ENCODE data around the gene TBATA. TPM values are rescaled to one million over a fixed set of nuclear protein-coding genes. Genes with fewer than 3 reads are reported as not detected.

Gene TBATA
- total and polyA plus RNA-seq, 4 donors = not detected

DNA sequence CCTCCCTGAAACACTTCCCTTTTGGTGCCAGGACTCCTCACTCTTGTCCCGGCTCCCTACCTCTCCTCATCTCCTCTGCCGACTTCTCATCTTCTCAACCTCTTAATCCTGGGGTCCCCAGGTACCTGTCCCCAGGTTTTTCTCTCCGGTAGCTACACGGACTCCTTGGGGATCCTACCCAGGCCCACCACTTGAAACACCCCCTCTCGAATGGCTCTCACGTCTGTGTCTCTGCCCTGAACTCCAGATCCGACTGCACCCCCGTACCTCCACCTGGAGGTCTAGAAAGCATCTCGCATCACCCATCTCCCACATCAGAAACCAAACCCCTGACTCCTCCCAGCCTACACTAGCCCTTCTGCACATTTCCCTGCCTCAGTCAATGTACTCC is 4.8 kb downstream of the TBATA start:
- 94% methylated on average over 9 of the region's 9 CpGs for WGBS

More for the DNA sequence above, 4.8 kb downstream of the TBATA start:
- no peaks in the 10 kb centered on the region for H3K4me1 ChIP-seq (ENCODE audit: control insufficient read depth in 4 of 4, insufficient read depth in 4 of 4, low read length in 3 of 4)
- H3K27ac ChIP-seq (ENCODE audit: low read depth in 1 of 2, low read length in 2 of 2) = no peak overlapping the region
- no peak overlapping the region for H3K4me3 ChIP-seq (ENCODE audit: low read depth in 1 of 3, low read length in 3 of 3)
- DNase-seq (ENCODE audit: low spot score) = no peak
- no peaks in the 10 kb centered on the region for H3K27me3 ChIP-seq (ENCODE audit: control insufficient read depth in 4 of 4, insufficient read depth in 4 of 4, low read length in 3 of 4)
- no peak for TF ChIP-seq FOXA1 (IDR thresholded peaks at IDR 0.05)
- TF ChIP-seq, protein P1, sequence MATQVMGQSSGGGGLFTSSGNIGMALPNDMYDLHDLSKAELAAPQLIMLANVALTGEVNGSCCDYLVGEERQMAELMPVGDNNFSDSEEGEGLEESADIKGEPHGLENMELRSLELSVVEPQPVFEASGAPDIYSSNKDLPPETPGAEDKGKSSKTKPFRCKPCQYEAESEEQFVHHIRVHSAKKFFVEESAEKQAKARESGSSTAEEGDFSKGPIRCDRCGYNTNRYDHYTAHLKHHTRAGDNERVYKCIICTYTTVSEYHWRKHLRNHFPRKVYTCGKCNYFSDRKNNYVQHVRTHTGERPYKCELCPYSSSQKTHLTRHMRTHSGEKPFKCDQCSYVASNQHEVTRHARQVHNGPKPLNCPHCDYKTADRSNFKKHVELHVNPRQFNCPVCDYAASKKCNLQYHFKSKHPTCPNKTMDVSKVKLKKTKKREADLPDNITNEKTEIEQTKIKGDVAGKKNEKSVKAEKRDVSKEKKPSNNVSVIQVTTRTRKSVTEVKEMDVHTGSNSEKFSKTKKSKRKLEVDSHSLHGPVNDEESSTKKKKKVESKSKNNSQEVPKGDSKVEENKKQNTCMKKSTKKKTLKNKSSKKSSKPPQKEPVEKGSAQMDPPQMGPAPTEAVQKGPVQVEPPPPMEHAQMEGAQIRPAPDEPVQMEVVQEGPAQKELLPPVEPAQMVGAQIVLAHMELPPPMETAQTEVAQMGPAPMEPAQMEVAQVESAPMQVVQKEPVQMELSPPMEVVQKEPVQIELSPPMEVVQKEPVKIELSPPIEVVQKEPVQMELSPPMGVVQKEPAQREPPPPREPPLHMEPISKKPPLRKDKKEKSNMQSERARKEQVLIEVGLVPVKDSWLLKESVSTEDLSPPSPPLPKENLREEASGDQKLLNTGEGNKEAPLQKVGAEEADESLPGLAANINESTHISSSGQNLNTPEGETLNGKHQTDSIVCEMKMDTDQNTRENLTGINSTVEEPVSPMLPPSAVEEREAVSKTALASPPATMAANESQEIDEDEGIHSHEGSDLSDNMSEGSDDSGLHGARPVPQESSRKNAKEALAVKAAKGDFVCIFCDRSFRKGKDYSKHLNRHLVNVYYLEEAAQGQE (IDR thresholded peaks at IDR 0.05) = no peak
- TF ChIP-seq, protein P2, sequence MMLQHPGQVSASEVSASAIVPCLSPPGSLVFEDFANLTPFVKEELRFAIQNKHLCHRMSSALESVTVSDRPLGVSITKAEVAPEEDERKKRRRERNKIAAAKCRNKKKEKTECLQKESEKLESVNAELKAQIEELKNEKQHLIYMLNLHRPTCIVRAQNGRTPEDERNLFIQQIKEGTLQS (IDR thresholded peaks at IDR 0.05) = no peak
- no peak for TF ChIP-seq HNF4G (IDR thresholded peaks at IDR 0.05)
- TF ChIP-seq GABPA (IDR thresholded peaks at IDR 0.05 in 1 of 2, conservative IDR thresholded peaks at IDR 0.05 in 1 of 2) = no peak
- TF ChIP-seq RAD21 (IDR thresholded peaks at IDR 0.05) = no peak
- TF ChIP-seq HNF4A (conservative IDR thresholded peaks at IDR 0.05) = no peak
- TF ChIP-seq NR2F2 (IDR thresholded peaks at IDR 0.05) = no peak
- TF ChIP-seq, protein P3, sequence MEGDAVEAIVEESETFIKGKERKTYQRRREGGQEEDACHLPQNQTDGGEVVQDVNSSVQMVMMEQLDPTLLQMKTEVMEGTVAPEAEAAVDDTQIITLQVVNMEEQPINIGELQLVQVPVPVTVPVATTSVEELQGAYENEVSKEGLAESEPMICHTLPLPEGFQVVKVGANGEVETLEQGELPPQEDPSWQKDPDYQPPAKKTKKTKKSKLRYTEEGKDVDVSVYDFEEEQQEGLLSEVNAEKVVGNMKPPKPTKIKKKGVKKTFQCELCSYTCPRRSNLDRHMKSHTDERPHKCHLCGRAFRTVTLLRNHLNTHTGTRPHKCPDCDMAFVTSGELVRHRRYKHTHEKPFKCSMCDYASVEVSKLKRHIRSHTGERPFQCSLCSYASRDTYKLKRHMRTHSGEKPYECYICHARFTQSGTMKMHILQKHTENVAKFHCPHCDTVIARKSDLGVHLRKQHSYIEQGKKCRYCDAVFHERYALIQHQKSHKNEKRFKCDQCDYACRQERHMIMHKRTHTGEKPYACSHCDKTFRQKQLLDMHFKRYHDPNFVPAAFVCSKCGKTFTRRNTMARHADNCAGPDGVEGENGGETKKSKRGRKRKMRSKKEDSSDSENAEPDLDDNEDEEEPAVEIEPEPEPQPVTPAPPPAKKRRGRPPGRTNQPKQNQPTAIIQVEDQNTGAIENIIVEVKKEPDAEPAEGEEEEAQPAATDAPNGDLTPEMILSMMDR (IDR thresholded peaks at IDR 0.05; ENCODE audit: low read depth, low read length, missing input control) = no peak
- no peak for TF ChIP-seq JUND (IDR thresholded peaks at IDR 0.05)
- TF ChIP-seq, protein P4, sequence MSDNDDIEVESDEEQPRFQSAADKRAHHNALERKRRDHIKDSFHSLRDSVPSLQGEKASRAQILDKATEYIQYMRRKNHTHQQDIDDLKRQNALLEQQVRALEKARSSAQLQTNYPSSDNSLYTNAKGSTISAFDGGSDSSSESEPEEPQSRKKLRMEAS (IDR thresholded peaks at IDR 0.05) = no peak
- no peak for TF ChIP-seq YY1 (IDR thresholded peaks at IDR 0.05)
- TF ChIP-seq EGR1 (IDR thresholded peaks at IDR 0.05; ENCODE audit: low read depth in 2 of 2) = no peak
- no peak for TF ChIP-seq RXRA (IDR thresholded peaks at IDR 0.05)
- TF ChIP-seq TAF1 (conservative IDR thresholded peaks at IDR 0.05) = no peak
- no peak for TF ChIP-seq FOXA2 (IDR thresholded peaks at IDR 0.05)
- TF ChIP-seq, protein P5, sequence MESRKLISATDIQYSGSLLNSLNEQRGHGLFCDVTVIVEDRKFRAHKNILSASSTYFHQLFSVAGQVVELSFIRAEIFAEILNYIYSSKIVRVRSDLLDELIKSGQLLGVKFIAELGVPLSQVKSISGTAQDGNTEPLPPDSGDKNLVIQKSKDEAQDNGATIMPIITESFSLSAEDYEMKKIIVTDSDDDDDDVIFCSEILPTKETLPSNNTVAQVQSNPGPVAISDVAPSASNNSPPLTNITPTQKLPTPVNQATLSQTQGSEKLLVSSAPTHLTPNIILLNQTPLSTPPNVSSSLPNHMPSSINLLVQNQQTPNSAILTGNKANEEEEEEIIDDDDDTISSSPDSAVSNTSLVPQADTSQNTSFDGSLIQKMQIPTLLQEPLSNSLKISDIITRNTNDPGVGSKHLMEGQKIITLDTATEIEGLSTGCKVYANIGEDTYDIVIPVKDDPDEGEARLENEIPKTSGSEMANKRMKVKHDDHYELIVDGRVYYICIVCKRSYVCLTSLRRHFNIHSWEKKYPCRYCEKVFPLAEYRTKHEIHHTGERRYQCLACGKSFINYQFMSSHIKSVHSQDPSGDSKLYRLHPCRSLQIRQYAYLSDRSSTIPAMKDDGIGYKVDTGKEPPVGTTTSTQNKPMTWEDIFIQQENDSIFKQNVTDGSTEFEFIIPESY (IDR thresholded peaks at IDR 0.05) = no peak
- no peak for TF ChIP-seq SP1 (IDR thresholded peaks at IDR 0.05)
- H3K9me3 ChIP-seq (ENCODE audit: control insufficient read depth in 4 of 4, low read length in 3 of 4) = no peaks in the 10 kb centered on the region
- no peak overlapping the region for H3K9ac ChIP-seq (ENCODE audit: low read depth in 1 of 2, low read length in 2 of 2)
- H3K36me3 ChIP-seq (ENCODE audit: control insufficient read depth in 4 of 4, insufficient read depth in 3 of 4, low read depth in 1 of 4, low read length in 3 of 4) = no peaks in the 10 kb centered on the region

All from liver (tissue), 9 donors.